AG04449 (cell line): ENCODE data around the gene GOLGA6L22.
"Not testable (repeated sequence)": the region's sequence is repeated elsewhere in the genome, so short reads cannot be mapped to it uniquely, and the experiment has no call there.

ENCODE experiments used
- CTCF ChIA-PET: fragments of 350-600 bp; formaldehyde crosslinking; extraction: SDS; loops from one replicate; lab custom pipeline; 2021; ENCODE audit warnings: antibody characterized with exemption; lab: Yijun Ruan, JAX
- POLR2A ChIA-PET: fragments of 400-600, 350-600 bp; formaldehyde crosslinking; extraction: SDS; loops from one replicate; lab custom pipeline; 2020; ENCODE audit warnings: antibody characterized with exemption, inconsistent platforms; lab: Yijun Ruan, JAX
- DNase-seq: peaks from one replicate; pipeline ENCODE4 v3.0.0-alpha.2; 2010; ENCODE audit warnings: low read depth, low spot score
- H3K4me3 ChIP-seq: 2 replicates; pipeline ENCODE4 v1.5.1; 2011; ENCODE audit warnings: low read depth, mild to moderate bottlenecking, control low read depth, low read length

GOLGA6L22 gene

GRCh38 chr15:22458603-22459002 is at the start of gene GOLGA6L22:
GOLGA6L22 (plus strand) TSS chr15:22458903; CDS start chr15:22458994, 91 bp downstream.
- CTCF ChIA-PET, DNase-seq, POLR2A ChIA-PET, H3K4me3 ChIP-seq: not testable (repeated sequence)

- DNase-seq, H3K4me3 ChIP-seq, POLR2A ChIA-PET, CTCF ChIA-PET: not testable (repeated sequence)
Observed at GRCh38 chr15:22417288-22417687, 41.4 kb upstream of the GOLGA6L22 start.

GRCh38 chr15:22417795-22418194 is 40.9 kb upstream of the GOLGA6L22 start:
- POLR2A ChIA-PET, DNase-seq, H3K4me3 ChIP-seq, CTCF ChIA-PET: not testable (repeated sequence)

- POLR2A ChIA-PET, DNase-seq, CTCF ChIA-PET, H3K4me3 ChIP-seq: not testable (repeated sequence)
Observed at GRCh38 chr15:22418212-22418611, 40.5 kb upstream of the GOLGA6L22 start.

- H3K4me3 ChIP-seq, POLR2A ChIA-PET, DNase-seq, CTCF ChIA-PET: not testable (repeated sequence)
Observed at GRCh38 chr15:22418666-22419065, 40.0 kb upstream of the GOLGA6L22 start.

- H3K4me3 ChIP-seq, DNase-seq, CTCF ChIA-PET, POLR2A ChIA-PET: not testable (repeated sequence)
Observed at GRCh38 chr15:22420340-22420739, 38.4 kb upstream of the GOLGA6L22 start.

GRCh38 chr15:22429426-22429825 is 29.3 kb upstream of the GOLGA6L22 start:
- DNase-seq, H3K4me3 ChIP-seq, POLR2A ChIA-PET, CTCF ChIA-PET: not testable (repeated sequence)

- DNase-seq, H3K4me3 ChIP-seq, CTCF ChIA-PET, POLR2A ChIA-PET: not testable (repeated sequence)
Observed at GRCh38 chr15:22431687-22432086, 27.0 kb upstream of the GOLGA6L22 start.

GRCh38 chr15:22494490-22495113 is 35.9 kb downstream of the GOLGA6L22 start:
- peak overlapping the region; percentile 54 for H3K4me3 ChIP-seq
- CTCF ChIA-PET, POLR2A ChIA-PET: not testable (repeated sequence)
- peak; percentile 23 for DNase-seq

- H3K4me3 ChIP-seq, POLR2A ChIA-PET, CTCF ChIA-PET, DNase-seq: not testable (repeated sequence)
Observed at GRCh38 chr15:22497200-22497599, 38.5 kb downstream of the GOLGA6L22 start.

- DNase-seq, H3K4me3 ChIP-seq, POLR2A ChIA-PET, CTCF ChIA-PET: not testable (repeated sequence)
Observed at GRCh38 chr15:22498220-22498925, 39.7 kb downstream of the GOLGA6L22 start.

- DNase-seq, CTCF ChIA-PET, H3K4me3 ChIP-seq, POLR2A ChIA-PET: not testable (repeated sequence)
Observed at GRCh38 chr15:22502272-22502671, 43.6 kb downstream of the GOLGA6L22 start.

GRCh38 chr15:22506959-22507358 is 48.3 kb downstream of the GOLGA6L22 start:
- DNase-seq, CTCF ChIA-PET, H3K4me3 ChIP-seq, POLR2A ChIA-PET: not testable (repeated sequence)

GRCh38 chr15:22516140-22516539 is 57.4 kb downstream of the GOLGA6L22 start:
- CTCF ChIA-PET, POLR2A ChIA-PET: not testable (repeated sequence)

More at GRCh38 chr15:22516140-22516539, 57.4 kb downstream of the GOLGA6L22 start:
- H3K4me3 ChIP-seq, DNase-seq: not testable (repeated sequence)
